ENCODE results near the gene STIP1. TPM values are rescaled to one million over a fixed set of nuclear protein-coding genes. Genes with fewer than 3 reads are reported as not detected.

STIP1 gene
- total RNA-seq, 1 experiment from 2014 or later, result 336 TPM

GRCh38 chr11:64180891-64181290, 5.1 kb upstream of the STIP1 start:
- intact Hi-C loops (cut with micrococcal nuclease), result no loop called here
- no TSS peak for BruUV-seq (replicated peaks)
- Histone ChIP-seq H3K4me3 (replicated peaks in 1 of 2; ENCODE audit: low read depth in 1 of 2, low read length in 2 of 2) (peak overlapping the region in 1 of 2 experiments; percentile 41; a peak in 1 of 4 replicates), H3K79me2 (ENCODE audit: insufficient read depth, low read length) (peaks cover 26% of the 10 kb centered on the region), H3K9me3 (ENCODE audit: control insufficient read depth in 1 of 2, insufficient read depth in 1 of 2, low read depth in 1 of 2, low read length in 2 of 2) (no peaks in the 10 kb centered on the region), H3K27ac (ENCODE audit: low read depth, low read length) (no peak overlapping the region), H3K9me2 (ENCODE audit: insufficient read depth) (no peaks in the 10 kb centered on the region), H3K36me3 (ENCODE audit: control insufficient read depth in 1 of 2, insufficient read depth in 2 of 2, low read length in 2 of 2) (no peaks in the 10 kb centered on the region), H4K20me1 (ENCODE audit: insufficient read depth) (no peaks in the 10 kb centered on the region), H3K27me3 (ENCODE audit: insufficient read depth, low read length) (no peaks in the 10 kb centered on the region), H2AFZ (ENCODE audit: low read depth, low read length, poor library complexity, severe bottlenecking) (no peak overlapping the region), H3K4me1 (ENCODE audit: control insufficient read depth in 1 of 2, insufficient read depth in 2 of 2, low read length in 2 of 2) (peaks cover 24 to 46% of the 10 kb centered on the region in 2 experiments), H3K4me2 (ENCODE audit: low read length) (peak overlapping the region; percentile 81), H3K9ac (ENCODE audit: low read length) (peak overlapping the region; percentile 54)
- POLR2A ChIA-PET, result interaction anchor here (1.0 kb wide), 1 partner anchor 66 kb away, joined by 3 read pairs; the partner anchor contains the start of gene PPP1R14B
- ATAC-seq, result no peak
- no peak for DNase-seq (ENCODE audit: low read depth, low spot score)
- no peak for TF ChIP-seq EZH2phosphoT487 (IDR thresholded peaks at IDR 0.05; ENCODE audit: borderline replicate concordance)
- TF ChIP-seq SIN3A (IDR thresholded peaks at IDR 0.05; ENCODE audit: low read depth), result no peak
- no peak for TF ChIP-seq REST (IDR thresholded peaks at IDR 0.05; ENCODE audit: low read depth)
- no peak for TF ChIP-seq MAX (IDR thresholded peaks at IDR 0.05)
- no peak for TF ChIP-seq TCF7L2 (IDR thresholded peaks at IDR 0.05; ENCODE audit: borderline replicate concordance, extremely low read depth, insufficient read depth, insufficient read length)
- no peak for TF ChIP-seq ZNF274 (IDR thresholded peaks at IDR 0.05; ENCODE audit: low read depth, low read length)
- TF ChIP-seq ZBTB33 (IDR thresholded peaks at IDR 0.05; ENCODE audit: extremely low read depth, insufficient replicate concordance, low read length), result no peak
- no peak for TF ChIP-seq RAD21 (IDR thresholded peaks at IDR 0.05; ENCODE audit: low read depth)
- TF ChIP-seq POLR2A (IDR thresholded peaks at IDR 0.05; ENCODE audit: borderline replicate concordance, extremely low read depth, insufficient read depth, insufficient read length), result no peak
- TF ChIP-seq ZFX (IDR thresholded peaks at IDR 0.05), result no peak
- TF ChIP-seq SP1 (IDR thresholded peaks at IDR 0.05; ENCODE audit: low read depth), result no peak
- CTCF ChIA-PET, result interaction anchor here (1.2 to 1.4 kb wide), 2 partner anchors 23 to 120 kb away, joined by 4 to 9 read pairs; no protein-coding TSS in a partner anchor
- RAD21 ChIA-PET (ENCODE audit: low non-redundant PET in 1 of 2, low total read pairs in 2 of 2, uncharacterized antibody in 2 of 2, unreplicated experiment in 2 of 2), result no interaction called here

Data from HCT116 (cell line).